Tibial nerve (tissue), 4 donors: ENCODE data around the gene AFMID. TPM values are rescaled to one million over a fixed set of nuclear protein-coding genes. Genes with fewer than 3 reads are reported as not detected.
A peak's percentile ranks its signal among the peaks of the same experiment; 100 is the strongest.

Source experiments
- DNase-seq, 2 donors: peaks; one replicate each; pipeline ENCODE4 v3.0.0-alpha.2; 2019; ENCODE audit warnings: low spot score in 2 of 2
- H3K27ac ChIP-seq, 4 donors: fragments of 200-600 bp; sonication (generic) in 3 of 4; one replicate each; pipeline ENCODE4 v1.5.1; 2017 to 2019; ENCODE audit warnings: mild to moderate bottlenecking in 1 of 4
- H3K27me3 ChIP-seq, 2 donors: fragments of 200-600 bp; sonication (generic) in 1 of 2; one replicate each; pipeline versions ENCODE4 v1.5.1 to v1.6.0; 2017 to 2019
- H3K36me3 ChIP-seq, 3 donors: fragments of 200-600 bp; sonication (generic); one replicate each; pipeline ENCODE4 v1.5.1; 2018 to 2019
- H3K4me1 ChIP-seq, 4 donors: fragments of 200-600 bp; sonication (generic) in 3 of 4; one replicate each; pipeline ENCODE4 v1.5.1; 2017 to 2019
- H3K4me3 ChIP-seq, 4 donors: fragments of 200-600 bp; sonication (generic) in 3 of 4; one replicate each; pipeline ENCODE4 v1.5.1; 2017 to 2019; ENCODE audit warnings: mild to moderate bottlenecking in 1 of 4, moderate library complexity in 1 of 4
- H3K9me3 ChIP-seq, 4 donors: fragments of 200-600 bp; sonication (generic) in 3 of 4; one replicate each; pipeline ENCODE4 v1.5.1; 2017 to 2019
- EP300 ChIP-seq, 2 donors: sonication (generic); formaldehyde crosslinking; IDR thresholded peaks; one replicate each; pipeline ENCODE4 v1.6.1; 2017; ENCODE audit warnings: antibody characterized with exemption in 2 of 2, mild to moderate bottlenecking in 1 of 2
- POLR2A ChIP-seq, 2 donors: fragments of 450-650 bp; IDR thresholded peaks; one replicate each; pipeline ENCODE4 v1.6.1; 2017; ENCODE audit warnings: antibody characterized with exemption in 2 of 2, mild to moderate bottlenecking in 2 of 2, moderate library complexity in 2 of 2
- WGBS, 2 donors: methylation state at CpG; one replicate each; pipeline ENCODE4 v1.1.5; 2018; 5-methylcytosine and 5-hydroxymethylcytosine counted together
- total RNA-seq, 4 donors: library from RNA; depleted of rRNA; stranded (reverse); fragments of >200 nt; gene quantifications; one replicate each; pipeline ENCODE4 v1.1.0, GENCODE V29; 2016
- TF ChIP-seq, protein P1 (sequence below), 5 experiments: fragments of 200-600 bp in 3 of 5; fragments of 450-650 bp in 2 of 5; sonication (generic) in 3 of 5; IDR thresholded peaks; one replicate each; pipeline ENCODE4 v1.5.1; 2016 to 2019; ENCODE audit warnings: antibody characterized with exemption in 5 of 5, mild to moderate bottlenecking in 3 of 5, moderate library complexity in 2 of 5

The AFMID gene
- total RNA-seq, 4 donors from 2014 or later: 29.7 to 40.6 (median 37.7) TPM

DNA sequence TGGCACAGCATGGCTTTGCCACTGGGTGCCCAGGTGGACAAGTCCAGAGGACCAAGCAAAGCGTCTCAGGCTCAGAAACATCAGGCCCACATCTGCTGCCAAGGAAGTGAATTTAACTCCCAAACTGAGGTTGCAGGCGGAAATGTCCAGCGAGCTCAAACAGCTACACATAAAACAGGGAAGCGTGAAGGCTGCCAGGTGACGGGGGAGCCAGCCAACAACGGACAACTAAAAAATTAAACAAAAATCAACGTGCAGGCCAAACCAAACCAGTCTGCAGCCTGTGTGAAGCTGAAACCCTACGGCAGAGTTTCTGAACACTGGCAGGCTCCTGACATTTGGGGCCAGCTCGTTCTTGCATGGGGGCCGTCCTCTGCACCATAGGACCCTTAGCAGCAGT lies 2.8 kb upstream of the AFMID start:
- H3K27ac ChIP-seq: no peak overlapping the region
- no peak for DNase-seq
- no peak overlapping the region for H3K4me3 ChIP-seq
- peaks cover 0 to 56% (median 11%) of the 10 kb centered on the region in 4 donors for H3K4me1 ChIP-seq
- H3K36me3 ChIP-seq: peaks cover 0 to under 1% (median 0%) of the 10 kb centered on the region in 3 donors
- no peaks in the 10 kb centered on the region for H3K27me3 ChIP-seq
- TF ChIP-seq POLR2A (IDR thresholded peaks at IDR 0.05): no peak
- TF ChIP-seq, protein P1, sequence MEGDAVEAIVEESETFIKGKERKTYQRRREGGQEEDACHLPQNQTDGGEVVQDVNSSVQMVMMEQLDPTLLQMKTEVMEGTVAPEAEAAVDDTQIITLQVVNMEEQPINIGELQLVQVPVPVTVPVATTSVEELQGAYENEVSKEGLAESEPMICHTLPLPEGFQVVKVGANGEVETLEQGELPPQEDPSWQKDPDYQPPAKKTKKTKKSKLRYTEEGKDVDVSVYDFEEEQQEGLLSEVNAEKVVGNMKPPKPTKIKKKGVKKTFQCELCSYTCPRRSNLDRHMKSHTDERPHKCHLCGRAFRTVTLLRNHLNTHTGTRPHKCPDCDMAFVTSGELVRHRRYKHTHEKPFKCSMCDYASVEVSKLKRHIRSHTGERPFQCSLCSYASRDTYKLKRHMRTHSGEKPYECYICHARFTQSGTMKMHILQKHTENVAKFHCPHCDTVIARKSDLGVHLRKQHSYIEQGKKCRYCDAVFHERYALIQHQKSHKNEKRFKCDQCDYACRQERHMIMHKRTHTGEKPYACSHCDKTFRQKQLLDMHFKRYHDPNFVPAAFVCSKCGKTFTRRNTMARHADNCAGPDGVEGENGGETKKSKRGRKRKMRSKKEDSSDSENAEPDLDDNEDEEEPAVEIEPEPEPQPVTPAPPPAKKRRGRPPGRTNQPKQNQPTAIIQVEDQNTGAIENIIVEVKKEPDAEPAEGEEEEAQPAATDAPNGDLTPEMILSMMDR (IDR thresholded peaks at IDR 0.05): no peak
- TF ChIP-seq EP300 (IDR thresholded peaks at IDR 0.05): no peak
- WGBS, 2 donors: 55 to 77% methylated on average over 10 of the region's 10 CpGs
- H3K9me3 ChIP-seq: no peaks in the 10 kb centered on the region

DNA sequence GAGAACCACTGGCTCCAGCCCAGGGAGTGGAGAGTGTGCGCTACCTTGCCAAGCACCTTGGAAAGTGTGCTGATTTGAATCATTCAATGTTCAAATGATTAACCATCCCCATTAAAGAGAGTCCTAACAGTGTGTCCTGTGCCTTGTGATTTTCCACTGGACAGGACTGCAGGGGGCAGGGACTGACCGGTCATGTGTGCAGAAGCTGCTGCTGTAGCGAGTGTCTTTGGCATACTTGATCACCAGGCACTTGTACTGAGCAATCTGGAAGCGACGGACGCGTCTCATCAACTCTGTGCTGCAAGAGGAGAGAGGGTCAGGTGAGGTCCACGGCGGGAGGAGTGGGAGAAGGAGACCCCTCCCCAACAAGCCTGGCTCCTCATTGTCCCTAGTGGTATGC lies 2.3 kb upstream of the AFMID start:
- Histone ChIP-seq H3K4me3 (no peak overlapping the region), H3K36me3 (peaks cover 0 to 5% (median 0%) of the 10 kb centered on the region in 3 donors), H3K4me1 (peaks cover 0 to 51% (median 11%) of the 10 kb centered on the region in 4 donors), H3K27me3 (no peaks in the 10 kb centered on the region), H3K9me3 (no peaks in the 10 kb centered on the region), H3K27ac (no peak overlapping the region)
- TF ChIP-seq, protein P1 (IDR thresholded peaks at IDR 0.05): no peak
- no peak for TF ChIP-seq EP300 (IDR thresholded peaks at IDR 0.05)
- TF ChIP-seq POLR2A (IDR thresholded peaks at IDR 0.05): no peak
- WGBS, 2 donors: 76 to 81% methylated on average over 9 of the region's 9 CpGs
- no peak for DNase-seq

DNA sequence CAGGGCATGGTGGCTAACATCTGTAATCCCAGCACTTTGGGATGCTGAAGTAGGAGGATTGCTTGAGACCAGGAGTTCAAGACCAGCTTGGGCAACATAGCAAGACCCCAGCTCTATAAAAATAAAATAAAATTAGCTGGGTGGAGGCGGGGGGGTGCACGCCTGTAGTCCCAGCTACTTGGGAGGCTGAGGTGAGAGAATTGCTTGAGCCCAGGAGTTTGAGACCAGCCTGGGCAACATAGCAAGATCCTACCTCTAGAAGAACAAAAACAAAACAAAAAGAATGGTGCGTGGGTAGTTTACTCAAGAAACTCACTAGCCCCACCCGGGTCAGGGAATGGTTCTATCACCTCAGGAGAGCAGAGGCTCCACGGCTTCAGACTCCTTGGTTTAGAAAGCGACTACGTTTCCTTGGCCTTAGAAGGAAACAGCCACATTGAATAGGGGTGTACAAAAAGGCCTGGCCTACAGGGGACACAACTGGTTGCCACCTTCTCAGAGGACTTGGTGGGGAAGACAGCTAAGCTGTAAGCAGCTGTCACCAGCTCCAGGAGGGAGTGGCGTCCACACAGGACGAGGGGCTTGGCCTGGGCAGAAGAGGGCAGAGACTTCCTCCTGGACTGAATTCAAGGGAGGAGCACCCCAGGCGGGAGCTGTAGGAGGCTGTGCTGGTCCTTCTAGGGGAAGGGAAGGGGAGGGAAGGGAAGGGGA lies 1.0 kb upstream of the AFMID start:
- H3K27ac ChIP-seq: peak overlapping the region in 3 of 4 donors; percentile 31 to 81 (median 61)

DNA sequence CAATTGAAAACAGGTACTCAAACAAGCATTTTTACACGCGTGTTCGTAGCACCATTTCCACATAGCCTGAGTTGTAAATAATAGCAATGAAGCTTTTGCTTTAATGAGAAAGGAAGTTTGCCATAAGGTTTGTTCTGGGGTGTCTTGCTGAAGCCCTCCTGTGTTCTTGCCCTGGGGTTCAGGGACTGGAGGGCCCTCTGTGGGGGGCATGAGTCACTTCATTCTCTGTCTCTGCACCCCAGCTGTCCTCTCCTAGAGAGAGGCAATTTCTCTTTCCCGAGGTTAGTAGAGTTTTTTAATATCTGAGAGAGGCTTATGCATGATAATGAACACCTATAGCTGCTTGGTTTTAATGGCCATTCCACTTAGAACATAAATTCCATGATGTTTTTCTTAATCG lies 9.6 kb downstream of the AFMID start:
- 88 to 92% methylated on average over 5 of the region's 5 CpGs for WGBS, 2 donors
- no peak overlapping the region for H3K27ac ChIP-seq
- no peak for DNase-seq

More for the DNA sequence above, 1.0 kb upstream of the AFMID start:
- Histone ChIP-seq H3K27me3 (no peaks in the 10 kb centered on the region), H3K4me3 (peak overlapping the region; percentile 35 to 57 (median 46)), H3K4me1 (peaks cover 0 to 42% (median 10%) of the 10 kb centered on the region in 4 donors), H3K36me3 (peaks cover 0 to 18% (median 0%) of the 10 kb centered on the region in 3 donors), H3K9me3 (no peaks in the 10 kb centered on the region)
- TF ChIP-seq, protein P1 (IDR thresholded peaks at IDR 0.05): no peak
- TF ChIP-seq POLR2A (IDR thresholded peaks at IDR 0.05): no peak
- no peak for TF ChIP-seq EP300 (IDR thresholded peaks at IDR 0.05)
- DNase-seq: no peak
- WGBS, 2 donors: 45 to 46% methylated on average over 10 of the region's 10 CpGs

More for the DNA sequence above, 9.6 kb downstream of the AFMID start:
- TF ChIP-seq EP300 (IDR thresholded peaks at IDR 0.05) (no peak), POLR2A (IDR thresholded peaks at IDR 0.05) (no peak)
- TF ChIP-seq, protein P1 (IDR thresholded peaks at IDR 0.05): no peak
- Histone ChIP-seq H3K27me3 (no peaks in the 10 kb centered on the region), H3K4me1 (no peaks in the 10 kb centered on the region), H3K4me3 (no peak overlapping the region), H3K36me3 (peaks cover 0 to 95% (median 0%) of the 10 kb centered on the region in 3 donors), H3K9me3 (no peaks in the 10 kb centered on the region)
